T-helper 22 cell (primary cell): ENCODE results near the gene APOBEC2.

Experiments used
- DNase-seq: peaks from one replicate; pipeline ENCODE4 v3.0.0-alpha.2; 2020; ENCODE audit warnings: low read depth

Gene APOBEC2

GRCh38 chr6:41059556-41059955, 6.6 kb downstream of the APOBEC2 start:
- DNase-seq, result no peak

GRCh38 chr6:41061196-41061726, 8.3 kb downstream of the APOBEC2 start:
- DNase-seq, result no peak

GRCh38 chr6:41062056-41062455, 9.1 kb downstream of the APOBEC2 start:
- no peak for DNase-seq

- DNase-seq, result no peak
Measured at GRCh38 chr6:41063884-41064285, 10.9 kb downstream of the APOBEC2 start.

- no peak for DNase-seq
Measured at GRCh38 chr6:41064841-41065240, 11.8 kb downstream of the APOBEC2 start.

- DNase-seq, result no peak
Measured at GRCh38 chr6:41065550-41066026, 12.6 kb downstream of the APOBEC2 start.

GRCh38 chr6:41066867-41067304, 13.9 kb downstream of the APOBEC2 start:
- peak; percentile 26 for DNase-seq

GRCh38 chr6:41071501-41071922, 18.5 kb downstream of the APOBEC2 start:
- DNase-seq, result peak; percentile 67

GRCh38 chr6:41071923-41072835, 19.2 kb downstream of the APOBEC2 start, which contains the start of gene OARD1:
Gene OARD1 (minus strand): TSS chr6:41072356. CDS start chr6:41071634, 722 bp downstream.
- DNase-seq, result peak; percentile 99

GRCh38 chr6:41072836-41073202, 19.8 kb downstream of the APOBEC2 start, which contains the start of gene NFYA:
Gene NFYA (plus strand): TSS chr6:41072974. CDS start chr6:41079090, 6,116 bp downstream.
- DNase-seq, result no peak

- DNase-seq, result peak; percentile 73
Measured at GRCh38 chr6:41073203-41073967, 20.4 kb downstream of the APOBEC2 start.

- DNase-seq, result no peak
Measured at GRCh38 chr6:41073968-41074691, 21.1 kb downstream of the APOBEC2 start.

- no peak for DNase-seq
Measured at GRCh38 chr6:41074692-41075436, 21.9 kb downstream of the APOBEC2 start.

- DNase-seq, result no peak
Measured at GRCh38 chr6:41075651-41076626, 22.9 kb downstream of the APOBEC2 start.

- DNase-seq, result no peak
Measured at GRCh38 chr6:41077536-41077935, 24.5 kb downstream of the APOBEC2 start.

- DNase-seq, result no peak
Measured at GRCh38 chr6:41078101-41078500, 25.1 kb downstream of the APOBEC2 start.

- no peak for DNase-seq
Measured at GRCh38 chr6:41079080-41079479, 26.1 kb downstream of the APOBEC2 start.

GRCh38 chr6:41080621-41081020, 27.6 kb downstream of the APOBEC2 start:
- DNase-seq, result no peak

GRCh38 chr6:41083072-41083471, 30.1 kb downstream of the APOBEC2 start:
- no peak for DNase-seq

GRCh38 chr6:41085182-41085581, 32.2 kb downstream of the APOBEC2 start:
- DNase-seq, result no peak
